ENCODE data around the gene SH3GL1. TPM values are rescaled to one million over a fixed set of nuclear protein-coding genes. Genes with fewer than 3 reads are reported as not detected.

SH3GL1 gene
- polyA plus RNA-seq, 1 of the 3 experiments (the other 2 are of a cell fraction): 82.8 TPM

- WGBS (ENCODE audit: low lambda C conversion rate): 90% methylated on average over 2 of the region's 2 CpGs
Measured at GRCh38 chr19:4320419-4320818, 79.9 kb downstream of the SH3GL1 start.

GRCh38 chr19:4319067-4319718, 81.2 kb downstream of the SH3GL1 start:
- Histone ChIP-seq H3K36me3 (replicated peaks in 1 of 2; ENCODE audit: control insufficient read depth in 1 of 2, insufficient read depth in 2 of 2, low read length in 1 of 2) (peaks cover 10 to 16% of the 10 kb centered on the region in 2 experiments), H3K4me1 (ENCODE audit: control insufficient read depth in 1 of 2, insufficient read depth in 2 of 2, low read depth in 1 of 2, low read length in 1 of 2) (no peaks in the 10 kb centered on the region), H3K4me3 (ENCODE audit: low read depth in 2 of 2, low read length in 1 of 2) (no peak overlapping the region), H3K9me2 (no peaks in the 10 kb centered on the region), H3K27me3 (ENCODE audit: insufficient read depth) (no peaks in the 10 kb centered on the region), H3K27ac (ENCODE audit: low read depth in 2 of 2, low read length in 1 of 2) (no peak overlapping the region), H3K4me2 (no peak overlapping the region), H4K20me1 (ENCODE audit: insufficient read depth) (no peaks in the 10 kb centered on the region), H2AFZ (ENCODE audit: low read depth) (no peak overlapping the region), H3K9me3 (no peaks in the 10 kb centered on the region), H3K79me2 (ENCODE audit: insufficient read depth) (no peaks in the 10 kb centered on the region), H3K9ac (no peak overlapping the region), H3F3A (replicated peaks; ENCODE audit: insufficient read depth) (no peaks in the 10 kb centered on the region)
- 97% methylated on average over 2 of the region's 2 CpGs for WGBS (ENCODE audit: low lambda C conversion rate)
- TF ChIP-seq EP300 (IDR thresholded peaks at IDR 0.05; ENCODE audit: borderline replicate concordance in 1 of 2, low read depth in 1 of 2, low read length in 1 of 2) (no peak), EZH2phosphoT487 (IDR thresholded peaks at IDR 0.05; ENCODE audit: borderline replicate concordance, low read depth) (no peak), RAD21 (IDR thresholded peaks at IDR 0.05; ENCODE audit: low read length) (no peak), TAF1 (IDR thresholded peaks at IDR 0.05; ENCODE audit: borderline replicate concordance, low read depth, low read length) (no peak), POLR2AphosphoS5 (IDR thresholded peaks at IDR 0.05; ENCODE audit: low read depth, low read length) (no peak), RCOR1 (IDR thresholded peaks at IDR 0.05; ENCODE audit: low read length) (no peak), NFIC (IDR thresholded peaks at IDR 0.05; ENCODE audit: borderline replicate concordance) (no peak), MEF2A (IDR thresholded peaks at IDR 0.05; ENCODE audit: borderline replicate concordance, low read depth) (no peak), RXRA (IDR thresholded peaks at IDR 0.05; ENCODE audit: borderline replicate concordance, low read depth) (no peak), USF2 (IDR thresholded peaks at IDR 0.05; ENCODE audit: borderline replicate concordance, low read depth, low read length) (no peak), ZBTB33 (IDR thresholded peaks at IDR 0.05; ENCODE audit: borderline replicate concordance, low read depth) (no peak), MXI1 (IDR thresholded peaks at IDR 0.05; ENCODE audit: low read depth, low read length) (no peak), FOXJ3 (CRISPR knock-in tag; IDR thresholded peaks at IDR 0.05) (no peak), JUND (IDR thresholded peaks at IDR 0.05) (no peak)
- DNase-seq: peak; percentile 2
- CTCF ChIA-PET: interaction anchor here (0.6 to 2.4 kb wide), 4 partner anchors 33 to 104 kb away, joined by 3 to 13 read pairs (median 6); no protein-coding TSS in a partner anchor
- POLR2A ChIA-PET: interaction anchor here (0.6 kb wide), 1 partner anchor 85 kb away, joined by 3 read pairs; no protein-coding TSS in a partner anchor

More at GRCh38 chr19:4320419-4320818, 79.9 kb downstream of the SH3GL1 start:
- H3K36me3 ChIP-seq (replicated peaks in 1 of 2; ENCODE audit: control insufficient read depth in 1 of 2, insufficient read depth in 2 of 2, low read length in 1 of 2): peaks cover 10 to 16% of the 10 kb centered on the region in 2 experiments
- no peaks in the 10 kb centered on the region for H3K9me2 ChIP-seq
- no peaks in the 10 kb centered on the region for H3K79me2 ChIP-seq (ENCODE audit: insufficient read depth)
- H3K27me3 ChIP-seq (ENCODE audit: insufficient read depth): no peaks in the 10 kb centered on the region
- H3K4me1 ChIP-seq (ENCODE audit: control insufficient read depth in 1 of 2, insufficient read depth in 2 of 2, low read depth in 1 of 2, low read length in 1 of 2): no peaks in the 10 kb centered on the region
- CTCF ChIA-PET: interaction anchor here (1.8 to 2.4 kb wide), 3 partner anchors 16 to 53 kb away, joined by 7 to 13 read pairs (median 8); partner anchors contain the start of gene FSD1
- H3F3A ChIP-seq (replicated peaks; ENCODE audit: insufficient read depth): no peaks in the 10 kb centered on the region
- peak; percentile 2 for DNase-seq
- no peak overlapping the region for H3K9ac ChIP-seq
- TF ChIP-seq USF1 (IDR thresholded peaks at IDR 0.05; ENCODE audit: borderline replicate concordance, low read depth) (no peak), JUND (IDR thresholded peaks at IDR 0.05) (no peak), SMC3 (IDR thresholded peaks at IDR 0.05; ENCODE audit: low read depth, low read length) (no peak), NRF1 (IDR thresholded peaks at IDR 0.05; ENCODE audit: low read depth, low read length) (no peak), GABPA (IDR thresholded peaks at IDR 0.05; ENCODE audit: low read depth) (no peak), TEAD4 (IDR thresholded peaks at IDR 0.05; ENCODE audit: borderline replicate concordance, insufficient read depth) (no peak), NFIC (IDR thresholded peaks at IDR 0.05; ENCODE audit: borderline replicate concordance) (no peak), GATA2 (CRISPR knock-in tag; IDR thresholded peaks at IDR 0.05) (no peak), EP300 (IDR thresholded peaks at IDR 0.05; ENCODE audit: borderline replicate concordance in 1 of 2, low read depth in 1 of 2, low read length in 1 of 2) (no peak), IRF3 (IDR thresholded peaks at IDR 0.05; ENCODE audit: low read depth, low read length) (no peak)
- no peak overlapping the region for H3K4me2 ChIP-seq
- H3K27ac ChIP-seq (ENCODE audit: low read depth in 2 of 2, low read length in 1 of 2): no peak overlapping the region
- no peaks in the 10 kb centered on the region for H3K9me3 ChIP-seq
- no peak overlapping the region for H2AFZ ChIP-seq (ENCODE audit: low read depth)
- H4K20me1 ChIP-seq (ENCODE audit: insufficient read depth): no peaks in the 10 kb centered on the region
- no peak overlapping the region for H3K4me3 ChIP-seq (ENCODE audit: low read depth in 2 of 2, low read length in 1 of 2)
- POLR2A ChIA-PET: interaction anchor here (0.6 to 1.2 kb wide), 2 partner anchors 23 to 247 kb away, joined by 3 to 5 read pairs; partner anchors contain the start of gene MPND
